NCI-H524 (cell line): ENCODE data around the gene ITPR1.

Experiments
- DNase-seq, 2 experiments: peaks; one replicate each; lab custom pipeline; 2025; lab: John Stamatoyannopoulos, UW

ITPR1 gene

GRCh38 chr3:4829031-4829394 lies 335.9 kb downstream of the ITPR1 start:
- no peak for DNase-seq

GRCh38 chr3:4830586-4830914 lies 337.4 kb downstream of the ITPR1 start:
- no peak for DNase-seq

GRCh38 chr3:4831580-4831950 lies 338.4 kb downstream of the ITPR1 start:
- DNase-seq = no peak

GRCh38 chr3:4833471-4833870 lies 340.3 kb downstream of the ITPR1 start:
- DNase-seq = no peak

- no peak for DNase-seq
Measured at GRCh38 chr3:4834403-4834866, 341.3 kb downstream of the ITPR1 start.

- peak in 1 of 2 experiments; percentile 32 for DNase-seq
Measured at GRCh38 chr3:4835616-4836043, 342.5 kb downstream of the ITPR1 start.

- DNase-seq = no peak
Measured at GRCh38 chr3:4836516-4836915, 343.4 kb downstream of the ITPR1 start.

- no peak for DNase-seq
Measured at GRCh38 chr3:4837374-4837930, 344.3 kb downstream of the ITPR1 start.

- no peak for DNase-seq
Measured at GRCh38 chr3:4838621-4839022, 345.5 kb downstream of the ITPR1 start.

GRCh38 chr3:4839278-4839677 lies 346.1 kb downstream of the ITPR1 start:
- DNase-seq = no peak

- no peak for DNase-seq
Measured at GRCh38 chr3:4841225-4841624, 348.1 kb downstream of the ITPR1 start.

GRCh38 chr3:4841776-4842440 lies 348.8 kb downstream of the ITPR1 start:
- DNase-seq = no peak

GRCh38 chr3:4843619-4844018 lies 350.5 kb downstream of the ITPR1 start:
- DNase-seq = no peak

- no peak for DNase-seq
Measured at GRCh38 chr3:4845882-4846281, 352.7 kb downstream of the ITPR1 start.

GRCh38 chr3:4846543-4846942 lies 353.4 kb downstream of the ITPR1 start:
- DNase-seq = no peak

GRCh38 chr3:4848176-4848825 lies 355.2 kb downstream of the ITPR1 start:
- DNase-seq = no peak

GRCh38 chr3:4849136-4849535 lies 356.0 kb downstream of the ITPR1 start:
- no peak for DNase-seq

GRCh38 chr3:4849739-4850138 lies 356.6 kb downstream of the ITPR1 start:
- no peak for DNase-seq

- no peak for DNase-seq
Measured at GRCh38 chr3:4850211-4850927, 357.2 kb downstream of the ITPR1 start.

- no peak for DNase-seq
Measured at GRCh38 chr3:4850928-4851265, 357.7 kb downstream of the ITPR1 start.

- no peak for DNase-seq
Measured at GRCh38 chr3:4852780-4853748, 359.9 kb downstream of the ITPR1 start.

- no peak for DNase-seq
Measured at GRCh38 chr3:4853749-4854140, 360.6 kb downstream of the ITPR1 start.
